ENCODE measurements around the gene TRAPPC2L. TPM values are rescaled to one million over a fixed set of nuclear protein-coding genes. Genes with fewer than 3 reads are reported as not detected.

The TRAPPC2L gene
- total RNA-seq, 1 donor from 2014 or later: 59.1 TPM

- DNase-seq (ENCODE audit: low read depth): no peak
- Histone ChIP-seq H3K27me3 (ENCODE audit: insufficient read depth, low read length) (no peaks in the 10 kb centered on the region), H4K20me1 (ENCODE audit: insufficient read depth, low read length) (no peaks in the 10 kb centered on the region), H3K79me2 (ENCODE audit: insufficient read depth, low read length) (no peaks in the 10 kb centered on the region), H3K36me3 (ENCODE audit: insufficient read depth, low read length) (no peaks in the 10 kb centered on the region), H3K4me2 (ENCODE audit: low read length) (no peak overlapping the region), H3K9me3 (ENCODE audit: insufficient read depth, low read depth, low read length) (no peaks in the 10 kb centered on the region), H3K9ac (ENCODE audit: low read length) (no peak overlapping the region), H3K27ac (ENCODE audit: low read depth, low read length) (no peak overlapping the region), H2AFZ (ENCODE audit: low read depth, low read length) (no peak overlapping the region), H3K4me3 (ENCODE audit: insufficient read depth, low read depth, low read length) (no peak overlapping the region), H3K4me1 (ENCODE audit: insufficient read depth, low read length) (no peaks in the 10 kb centered on the region)
- Mint-ChIP-seq H3K4me3 (ENCODE audit: unreplicated experiment) (no peak overlapping the region), H3K36me3 (ENCODE audit: low read depth, unreplicated experiment) (peaks cover 7% of the 10 kb centered on the region), H3K27me3 (ENCODE audit: low read depth, unreplicated experiment) (no peaks in the 10 kb centered on the region), H3K27ac (ENCODE audit: unreplicated experiment) (no peak overlapping the region), H3K9me3 (ENCODE audit: unreplicated experiment) (no peaks in the 10 kb centered on the region), H3K4me1 (ENCODE audit: low read depth, unreplicated experiment) (no peaks in the 10 kb centered on the region)
- FAIRE-seq: no peak
- TF ChIP-seq EZH2 (IDR thresholded peaks at IDR 0.05; ENCODE audit: insufficient read depth, low read length) (no peak), CTCF (IDR thresholded peaks at IDR 0.05; ENCODE audit: insufficient read depth, low read depth, low read length) (no peak)
These were observed 31.8 kb upstream of the TRAPPC2L start for GRCh38 chr16:88825146-88825545.

- no peak overlapping the region for H3K4me2 ChIP-seq (ENCODE audit: low read length)
- no peak for DNase-seq (ENCODE audit: low read depth)
- H4K20me1 ChIP-seq (ENCODE audit: insufficient read depth, low read length): no peaks in the 10 kb centered on the region
- H3K79me2 ChIP-seq (ENCODE audit: insufficient read depth, low read length): no peaks in the 10 kb centered on the region
- Mint-ChIP-seq H3K27me3 (ENCODE audit: low read depth, unreplicated experiment) (no peaks in the 10 kb centered on the region), H3K9me3 (ENCODE audit: unreplicated experiment) (no peaks in the 10 kb centered on the region), H3K27ac (ENCODE audit: unreplicated experiment) (no peak overlapping the region), H3K4me3 (ENCODE audit: unreplicated experiment) (no peak overlapping the region), H3K36me3 (ENCODE audit: low read depth, unreplicated experiment) (peaks cover 7% of the 10 kb centered on the region), H3K4me1 (ENCODE audit: low read depth, unreplicated experiment) (no peaks in the 10 kb centered on the region)
- no peak overlapping the region for H3K4me3 ChIP-seq (ENCODE audit: insufficient read depth, low read depth, low read length)
- no peak overlapping the region for H3K9ac ChIP-seq (ENCODE audit: low read length)
- no peaks in the 10 kb centered on the region for H3K4me1 ChIP-seq (ENCODE audit: insufficient read depth, low read length)
- no peak overlapping the region for H3K27ac ChIP-seq (ENCODE audit: low read depth, low read length)
- no peaks in the 10 kb centered on the region for H3K36me3 ChIP-seq (ENCODE audit: insufficient read depth, low read length)
- FAIRE-seq: no peak
- no peaks in the 10 kb centered on the region for H3K27me3 ChIP-seq (ENCODE audit: insufficient read depth, low read length)
- H3K9me3 ChIP-seq (ENCODE audit: insufficient read depth, low read depth, low read length): no peaks in the 10 kb centered on the region
- H2AFZ ChIP-seq (ENCODE audit: low read depth, low read length): no peak overlapping the region
- no peak for TF ChIP-seq CTCF (IDR thresholded peaks at IDR 0.05; ENCODE audit: insufficient read depth, low read depth, low read length)
- TF ChIP-seq EZH2 (IDR thresholded peaks at IDR 0.05; ENCODE audit: insufficient read depth, low read length): no peak
These were observed 30.7 kb upstream of the TRAPPC2L start for GRCh38 chr16:88826070-88826840.

- no peak overlapping the region for H3K4me3 ChIP-seq (ENCODE audit: insufficient read depth, low read depth, low read length)
- H3K4me1 ChIP-seq (ENCODE audit: insufficient read depth, low read length): no peaks in the 10 kb centered on the region
- H3K4me3 Mint-ChIP-seq (ENCODE audit: unreplicated experiment): no peak overlapping the region
- H3K27me3 Mint-ChIP-seq (ENCODE audit: low read depth, unreplicated experiment): no peaks in the 10 kb centered on the region
- H3K36me3 ChIP-seq (ENCODE audit: insufficient read depth, low read length): no peaks in the 10 kb centered on the region
- H3K27ac Mint-ChIP-seq (ENCODE audit: unreplicated experiment): no peak overlapping the region
- H3K9me3 ChIP-seq (ENCODE audit: insufficient read depth, low read depth, low read length): no peaks in the 10 kb centered on the region
- no peaks in the 10 kb centered on the region for H3K27me3 ChIP-seq (ENCODE audit: insufficient read depth, low read length)
- no peaks in the 10 kb centered on the region for H3K4me1 Mint-ChIP-seq (ENCODE audit: low read depth, unreplicated experiment)
- no peaks in the 10 kb centered on the region for H3K79me2 ChIP-seq (ENCODE audit: insufficient read depth, low read length)
- H3K27ac ChIP-seq (ENCODE audit: low read depth, low read length): no peak overlapping the region
- no peaks in the 10 kb centered on the region for H4K20me1 ChIP-seq (ENCODE audit: insufficient read depth, low read length)
- no peak overlapping the region for H2AFZ ChIP-seq (ENCODE audit: low read depth, low read length)
- DNase-seq (ENCODE audit: low read depth) (no peak), FAIRE-seq (no peak)
- H3K4me2 ChIP-seq (ENCODE audit: low read length): no peak overlapping the region
- H3K9me3 Mint-ChIP-seq (ENCODE audit: unreplicated experiment): no peaks in the 10 kb centered on the region
- no peak overlapping the region for H3K9ac ChIP-seq (ENCODE audit: low read length)
- peaks cover 6% of the 10 kb centered on the region for H3K36me3 Mint-ChIP-seq (ENCODE audit: low read depth, unreplicated experiment)
- TF ChIP-seq CTCF (IDR thresholded peaks at IDR 0.05; ENCODE audit: insufficient read depth, low read depth, low read length): no peak
- no peak for TF ChIP-seq EZH2 (IDR thresholded peaks at IDR 0.05; ENCODE audit: insufficient read depth, low read length)
These were observed 29.2 kb upstream of the TRAPPC2L start for GRCh38 chr16:88827727-88828126.
